ENCODE measurements around the gene RUNX2.

DNA sequence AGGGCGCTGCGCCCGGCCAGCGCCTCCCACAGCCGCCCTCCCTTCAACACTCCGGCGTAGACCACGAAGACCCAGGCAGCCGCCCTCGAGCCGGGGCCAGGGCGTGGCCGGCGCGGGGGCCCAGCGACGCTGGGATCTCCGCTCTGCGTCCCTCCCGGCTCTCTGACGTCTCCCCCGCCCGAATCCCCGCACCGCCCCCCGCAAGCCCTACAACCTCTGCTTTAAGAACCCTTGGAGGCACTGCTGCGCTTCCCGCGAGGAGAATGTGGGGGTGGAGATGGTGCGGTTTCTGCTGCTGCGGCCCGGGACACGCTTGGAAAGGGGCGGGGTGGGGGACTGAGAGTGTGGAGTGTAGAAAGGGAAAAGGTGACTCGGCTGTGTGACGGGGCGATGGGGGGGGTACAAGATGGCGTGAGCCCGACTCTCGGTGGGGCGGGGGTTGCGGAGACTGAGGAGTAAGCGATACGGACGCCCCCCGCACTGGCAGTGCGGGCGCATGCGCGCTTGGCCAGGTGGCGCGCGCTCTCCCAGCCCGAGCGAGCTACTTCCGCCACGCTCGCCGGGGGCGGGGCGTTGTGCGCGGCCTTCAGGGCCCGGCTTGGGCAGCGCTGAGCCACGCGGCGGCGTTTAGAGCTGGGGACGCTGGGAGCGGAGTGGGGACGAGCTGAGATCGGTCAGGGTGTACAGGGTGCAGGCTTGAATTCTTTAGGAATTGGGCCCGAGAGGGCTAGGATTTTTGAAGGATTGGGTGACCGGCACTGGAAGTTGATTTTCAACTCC, 49.6 kb downstream of the RUNX2 start, which contains the start of gene SUPT3H:
- peak; percentile 89 for TF ChIP-seq POLR2A (IDR thresholded peaks at IDR 0.05; ENCODE audit: low read length)
- no peak for TF ChIP-seq GATA1 (IDR thresholded peaks at IDR 0.05; ENCODE audit: low read depth, low read length)

Measured in erythroblast (primary cell).